HEK293 (cell line): ENCODE results near the gene DENND4B.

Experiments
- CTCF ChIA-PET: fragments of 350-600 bp; formaldehyde crosslinking; extraction: SDS; loops from one replicate; lab custom pipeline; 2021; ENCODE audit warnings: antibody characterized with exemption; lab: Yijun Ruan, JAX
- POLR2A ChIA-PET: fragments of 300-600 bp; formaldehyde crosslinking; extraction: SDS; loops from one replicate; lab custom pipeline; 2020; ENCODE audit warnings: antibody characterized with exemption, inconsistent platforms; lab: Yijun Ruan, JAX
- H3K27ac ChIP-seq: fragments of 200-500 bp; sonication (Bioruptor generic); 2 replicates; pipeline ENCODE4 v1.5.1; 2014; ENCODE audit warnings: low read depth, low read length, control low read depth, inconsistent platforms; ENCODE audit errors: extremely low read depth
- H3K36me3 ChIP-seq, 2 experiments: fragments of 200-500 bp in 1 of 2; sonication (Bioruptor generic) in 1 of 2; 1 replicate in 1 of 2; 2 replicates in 1 of 2; pipeline ENCODE4 v1.5.1; 2014 to 2017; ENCODE audit warnings: inconsistent platforms in 2 of 2, low read length in 2 of 2; ENCODE audit not compliant: control insufficient read depth in 2 of 2, insufficient read depth in 1 of 2
- H3K4me1 ChIP-seq: fragments of 200-500 bp; sonication (Bioruptor generic); 2 replicates; pipeline ENCODE4 v1.5.1; 2014; ENCODE audit warnings: mild to moderate bottlenecking, low read length, inconsistent platforms; ENCODE audit not compliant: control insufficient read depth, insufficient read depth
- H3K4me3 ChIP-seq: 2 replicates; pipeline ENCODE4 v1.5.1; 2011; ENCODE audit warnings: low read depth, mild to moderate bottlenecking, control low read depth, low read length, moderate library complexity
- H3K9me3 ChIP-seq: fragments of 200-500 bp; sonication (Bioruptor generic); 2 replicates; pipeline ENCODE4 v1.5.1; 2014; ENCODE audit warnings: low read depth, low read length, inconsistent platforms; ENCODE audit not compliant: control insufficient read depth, insufficient read depth
- FEZF1 ChIP-seq: fragments of 450-650 bp; formaldehyde crosslinking; IDR thresholded peaks from 2 replicates; pipeline ENCODE4 v1.5.1; 2016; ENCODE audit warnings: missing biosample characterization, missing genetic modification characterization
- HIC1 ChIP-seq: fragments of 450-650 bp; formaldehyde crosslinking; IDR thresholded peaks from 2 replicates; pipeline ENCODE4 v1.5.1; 2016; ENCODE audit warnings: missing biosample characterization, missing genetic modification characterization
- MEIS1 ChIP-seq: sonication (generic); formaldehyde crosslinking; IDR thresholded peaks from 2 replicates; pipeline ENCODE4 v1.8.1; 2022; ENCODE audit warnings: missing genetic modification reagents, mild to moderate bottlenecking, borderline replicate concordance
- REST ChIP-seq: fragments of 450-650 bp; formaldehyde crosslinking; IDR thresholded peaks from 2 replicates; pipeline ENCODE4 v1.5.1; 2016; ENCODE audit warnings: missing biosample characterization, missing genetic modification characterization
- SP2 ChIP-seq: fragments of 450-650 bp; formaldehyde crosslinking; IDR thresholded peaks from 2 replicates; pipeline ENCODE4 v1.5.1; 2016; ENCODE audit warnings: missing biosample characterization, missing genetic modification characterization
- TRIM28 ChIP-seq: IDR thresholded peaks from 2 replicates; pipeline ENCODE4 v1.6.1; 2011; ENCODE audit warnings: low read length, control low read depth, borderline replicate concordance
- ZBTB17 ChIP-seq: fragments of 450-650 bp; formaldehyde crosslinking; IDR thresholded peaks from 2 replicates; pipeline ENCODE4 v1.5.1; 2016; ENCODE audit warnings: missing biosample characterization, missing genetic modification characterization
- ZBTB21 ChIP-seq: fragments of 450-650 bp; formaldehyde crosslinking; IDR thresholded peaks from 2 replicates; pipeline ENCODE4 v1.5.1; 2017; ENCODE audit warnings: missing biosample characterization, missing genetic modification characterization
- ZBTB26 ChIP-seq: fragments of 450-650 bp; formaldehyde crosslinking; optimal IDR thresholded peaks from 2 replicates; pipeline ENCODE3; 2016; ENCODE audit warnings: missing biosample characterization, mild to moderate bottlenecking, missing genetic modification characterization
- ZBTB44 ChIP-seq: fragments of 450-650 bp; IDR thresholded peaks from 2 replicates; pipeline ENCODE4 v1.5.1; 2018; ENCODE audit warnings: missing biosample characterization, mild to moderate bottlenecking, missing genetic modification characterization
- ZBTB48 ChIP-seq: fragments of 450-650 bp; formaldehyde crosslinking; IDR thresholded peaks from 2 replicates; pipeline ENCODE4 v1.5.1; 2016; ENCODE audit warnings: missing biosample characterization, missing genetic modification characterization
- ZIC2 ChIP-seq: fragments of 450-650 bp; formaldehyde crosslinking; IDR thresholded peaks from 2 replicates; pipeline ENCODE4 v1.5.1; 2016; ENCODE audit warnings: missing biosample characterization, missing genetic modification characterization
- ZNF132 ChIP-seq: fragments of 450-650 bp; formaldehyde crosslinking; IDR thresholded peaks from 2 replicates; pipeline ENCODE4 v1.5.1; 2017; ENCODE audit warnings: missing biosample characterization, missing genetic modification characterization, borderline replicate concordance
- ZNF174 ChIP-seq: fragments of 450-650 bp; formaldehyde crosslinking; IDR thresholded peaks from 2 replicates; pipeline ENCODE4 v1.5.0; 2017; ENCODE audit warnings: missing biosample characterization, mild to moderate bottlenecking, missing genetic modification characterization
- ZNF354C ChIP-seq: fragments of 450-650 bp; formaldehyde crosslinking; IDR thresholded peaks from 2 replicates; pipeline ENCODE4 v1.5.1; 2016; ENCODE audit warnings: missing biosample characterization, missing genetic modification characterization, low read depth, borderline replicate concordance
- ZNF416 ChIP-seq: fragments of 450-650 bp; formaldehyde crosslinking; IDR thresholded peaks from 2 replicates; pipeline ENCODE4 v1.5.1; 2016; ENCODE audit warnings: missing biosample characterization, missing genetic modification characterization
- ZNF426 ChIP-seq: fragments of 450-650 bp; formaldehyde crosslinking; IDR thresholded peaks from 2 replicates; pipeline ENCODE4 v1.5.1; 2017; ENCODE audit warnings: missing biosample characterization, missing genetic modification characterization, mild to moderate bottlenecking, inconsistent platforms, moderate library complexity
- ZNF473 ChIP-seq: fragments of 450-650 bp; formaldehyde crosslinking; IDR thresholded peaks from 2 replicates; pipeline ENCODE4 v1.5.1; 2017; ENCODE audit warnings: missing biosample characterization, missing genetic modification characterization
- ZNF48 ChIP-seq: fragments of 450-650 bp; formaldehyde crosslinking; IDR thresholded peaks from 2 replicates; pipeline ENCODE4 v1.5.1; 2016; ENCODE audit warnings: missing biosample characterization, missing genetic modification characterization
- ZNF561 ChIP-seq: fragments of 450-650 bp; IDR thresholded peaks from 2 replicates; pipeline ENCODE4 v1.5.1; 2018; ENCODE audit warnings: missing biosample characterization, missing genetic modification characterization, borderline replicate concordance
- ZNF621 ChIP-seq: fragments of 450-650 bp; formaldehyde crosslinking; IDR thresholded peaks from 2 replicates; pipeline ENCODE4 v1.5.1; 2017; ENCODE audit warnings: missing biosample characterization, missing genetic modification characterization
- ZNF623 ChIP-seq: fragments of 450-650 bp; formaldehyde crosslinking; IDR thresholded peaks from 2 replicates; pipeline ENCODE4 v1.5.1; 2016; ENCODE audit warnings: missing biosample characterization, missing genetic modification characterization
- ZNF629 ChIP-seq: fragments of 450-650 bp; formaldehyde crosslinking; IDR thresholded peaks from 2 replicates; pipeline ENCODE4 v1.5.1; 2017; ENCODE audit warnings: missing biosample characterization, missing genetic modification characterization
- ZNF768 ChIP-seq: fragments of 450-650 bp; formaldehyde crosslinking; IDR thresholded peaks from 2 replicates; pipeline ENCODE4 v1.5.1; 2018; ENCODE audit warnings: missing biosample characterization, mild to moderate bottlenecking, missing genetic modification characterization
- ZNF843 ChIP-seq: fragments of 450-650 bp; formaldehyde crosslinking; IDR thresholded peaks from 2 replicates; pipeline ENCODE4 v1.5.1; 2016; ENCODE audit warnings: missing biosample characterization, missing genetic modification characterization
- ZSCAN23 ChIP-seq: fragments of 450-650 bp; formaldehyde crosslinking; IDR thresholded peaks from 2 replicates; pipeline ENCODE4 v1.5.1; 2016; ENCODE audit warnings: missing biosample characterization, missing genetic modification characterization
- ZSCAN4 ChIP-seq: fragments of 450-650 bp; formaldehyde crosslinking; IDR thresholded peaks from 2 replicates; pipeline ENCODE4 v1.5.1; 2017; ENCODE audit warnings: missing biosample characterization, missing genetic modification characterization

DENND4B gene

GRCh38 chr1:153967107-153967999, 20.8 kb upstream of the DENND4B start, which contains the start of gene CREB3L4:
TSS of gene CREB3L4 (plus strand) at chr1:153967902. CDS start at chr1:153968526, 624 bp downstream.
- peaks cover 3% of the 10 kb centered on the region; the same call in 1 of the 2 replicates for H3K4me1 ChIP-seq
- POLR2A ChIA-PET: interaction anchor here (0.5 to 5.2 kb wide), 22 partner anchors 9 to 403 kb away, joined by 3 to 137 read pairs (median 6); partner anchors contain the start of genes CHTOP, CRTC2, DENND4B and GATAD2B
- no peaks in the 10 kb centered on the region for H3K9me3 ChIP-seq
- H3K4me3 ChIP-seq: peak within 1 kb of the TSS; percentile 51
- peak within 1 kb of the TSS; percentile 87 for H3K27ac ChIP-seq
- CTCF ChIA-PET: interaction anchor here (0.6 to 3.1 kb wide), 11 partner anchors 10 to 614 kb away, joined by 3 to 19 read pairs (median 5); partner anchors contain the start of genes DENND4B, JTB, RAB13 and S100A1
- H3K36me3 ChIP-seq: peaks cover 0 to 4% of the 10 kb centered on the region in 2 experiments; a peak in 2 of 3 replicates
- no peak for TF ChIP-seq ZSCAN4 (tag by site-specific recombination)
- no peak; the same call in 1 of the 2 replicates for TF ChIP-seq REST (tag by site-specific recombination)
- TF ChIP-seq FEZF1 (tag by site-specific recombination): peak; percentile 91
- TF ChIP-seq ZNF132 (tag by site-specific recombination): no peak
- TF ChIP-seq ZNF426: no peak
- no peak; the same call in 1 of the 2 replicates for TF ChIP-seq ZBTB44 (tag by site-specific recombination)
- TF ChIP-seq SP2 (tag by site-specific recombination): peak; percentile 95
- TF ChIP-seq ZNF843 (tag by site-specific recombination): peak; percentile 64; the same call in 1 of the 2 replicates
- TF ChIP-seq ZNF416 (tag by site-specific recombination): no peak
- TF ChIP-seq ZNF473 (tag by site-specific recombination): no peak
- TF ChIP-seq HIC1: peak; percentile 79
- no peak for TF ChIP-seq ZNF354C (tag by site-specific recombination)
- TF ChIP-seq ZBTB26 (tag by site-specific recombination): peak; percentile 75
- TF ChIP-seq ZNF561 (tag by site-specific recombination): peak; percentile 89
- peak; percentile 59 for TF ChIP-seq ZNF629 (tag by site-specific recombination)
- no peak for TF ChIP-seq MEIS1
- TF ChIP-seq ZSCAN23 (tag by site-specific recombination): 0 out of 2 replicates have a peak, but pooled peaks have one; percentile 33
- peak; percentile 87 for TF ChIP-seq TRIM28
- no peak for TF ChIP-seq ZNF174 (tag by site-specific recombination)
- peak; percentile 69; the same call in 1 of the 2 replicates for TF ChIP-seq ZBTB48 (tag by site-specific recombination)
- peak; percentile 99 for TF ChIP-seq ZBTB17 (tag by site-specific recombination)
- TF ChIP-seq ZBTB21 (tag by site-specific recombination): 0 out of 2 replicates have a peak, but pooled peaks have one; percentile 6
- no peak for TF ChIP-seq ZNF621
- no peak for TF ChIP-seq ZNF48 (tag by site-specific recombination)
- peak; percentile 99 for TF ChIP-seq ZIC2
- no peak; the same call in 1 of the 2 replicates for TF ChIP-seq ZNF623 (tag by site-specific recombination)
- TF ChIP-seq ZNF768 (tag by site-specific recombination): no peak; the same call in 1 of the 2 replicates
